ENCODE measurements around the gene TRIM14.

DNA sequence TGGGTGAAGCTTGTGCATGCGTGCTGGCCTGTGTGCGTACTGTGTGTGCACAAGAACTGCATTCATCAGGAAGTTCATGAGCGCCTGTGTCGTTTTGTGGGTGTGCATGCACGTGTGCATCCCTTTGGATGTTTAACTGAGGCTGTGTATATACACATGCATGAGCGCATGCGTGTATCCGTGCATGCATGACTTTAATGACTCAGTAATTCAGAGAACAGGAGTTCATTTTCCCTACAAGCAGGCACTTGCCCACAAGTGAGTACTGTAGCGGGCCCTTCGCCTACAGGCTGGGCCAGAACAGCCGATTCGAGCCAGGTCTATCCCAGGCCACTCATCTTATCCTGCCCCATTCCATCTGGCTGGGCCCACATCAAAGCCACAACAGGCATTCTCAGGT, 43.6 kb upstream of the TRIM14 start:
- no peak for TF ChIP-seq RAD21 (IDR thresholded peaks at IDR 0.05; ENCODE audit: insufficient read depth, low read depth, low read length)
- TF ChIP-seq EZH2 (IDR thresholded peaks at IDR 0.05; ENCODE audit: borderline replicate concordance, control insufficient read depth, low read depth, low read length): no peak
- TF ChIP-seq ZNF687 (IDR thresholded peaks at IDR 0.05): no peak
- TF ChIP-seq POLR2A (IDR thresholded peaks at IDR 0.05; ENCODE audit: low read depth, low read length): no peak
